GM21576 (cell line): ENCODE results near the gene ZNF319.

Source experiments
- ATAC-seq: cut with Tn5 transposase; IDR thresholded peaks from one replicate; pipeline ENCODE4 v1.9.1; 2021; ENCODE audit warnings: mild to moderate bottlenecking, moderate library complexity; ENCODE audit not compliant: unreplicated experiment

The ZNF319 gene

GRCh38 chr16:57999971-58000705 lies at the start of gene ZNF319:
Gene ZNF319, minus strand, starts transcription at chr16:58000672. Its CDS starts 2,407 bp downstream, at chr16:57998265.
- ATAC-seq: peak; percentile 20

- ATAC-seq: no peak
Observed at GRCh38 chr16:58049232-58050185, 49.0 kb upstream of the ZNF319 start.

- ATAC-seq: no peak
Observed at GRCh38 chr16:58048494-58049231, 48.2 kb upstream of the ZNF319 start.

GRCh38 chr16:58047557-58048348 lies 47.3 kb upstream of the ZNF319 start:
- ATAC-seq: no peak

GRCh38 chr16:58046936-58047335 lies 46.5 kb upstream of the ZNF319 start:
- ATAC-seq: no peak

- no peak for ATAC-seq
Observed at GRCh38 chr16:58046054-58046881, 45.8 kb upstream of the ZNF319 start.

GRCh38 chr16:58045096-58045495 lies 44.6 kb upstream of the ZNF319 start:
- ATAC-seq: no peak

- no peak for ATAC-seq
Observed at GRCh38 chr16:58044266-58045019, 44.0 kb upstream of the ZNF319 start.

- ATAC-seq: no peak
Observed at GRCh38 chr16:58043571-58044155, 43.2 kb upstream of the ZNF319 start.

- ATAC-seq: no peak
Observed at GRCh38 chr16:58042886-58043515, 42.5 kb upstream of the ZNF319 start.

- no peak for ATAC-seq
Observed at GRCh38 chr16:58042001-58042885, 41.8 kb upstream of the ZNF319 start.

GRCh38 chr16:58041628-58041955 lies 41.1 kb upstream of the ZNF319 start:
- ATAC-seq: no peak

GRCh38 chr16:58040945-58041627 lies 40.6 kb upstream of the ZNF319 start:
- no peak for ATAC-seq

GRCh38 chr16:58040496-58040846 lies 40.0 kb upstream of the ZNF319 start:
- no peak for ATAC-seq

- ATAC-seq: no peak
Observed at GRCh38 chr16:58039829-58040495, 39.5 kb upstream of the ZNF319 start.

GRCh38 chr16:58038219-58038641 lies 37.8 kb upstream of the ZNF319 start:
- no peak for ATAC-seq
